Stimulated activated CD8-positive, alpha-beta memory T cell treated with anti-CD3 and anti-CD28 coated beads, Interleukin-12 subunit alpha, Interleukin-12 subunit beta, amount 100 ng/mL, for 24 hours (primary cell): ENCODE data around the gene NADSYN1.

Experiments
- DNase-seq: peaks from one replicate; pipeline ENCODE4 v3.0.0-alpha.2; 2020; ENCODE audit errors: extremely low read depth

The NADSYN1 gene

DNA sequence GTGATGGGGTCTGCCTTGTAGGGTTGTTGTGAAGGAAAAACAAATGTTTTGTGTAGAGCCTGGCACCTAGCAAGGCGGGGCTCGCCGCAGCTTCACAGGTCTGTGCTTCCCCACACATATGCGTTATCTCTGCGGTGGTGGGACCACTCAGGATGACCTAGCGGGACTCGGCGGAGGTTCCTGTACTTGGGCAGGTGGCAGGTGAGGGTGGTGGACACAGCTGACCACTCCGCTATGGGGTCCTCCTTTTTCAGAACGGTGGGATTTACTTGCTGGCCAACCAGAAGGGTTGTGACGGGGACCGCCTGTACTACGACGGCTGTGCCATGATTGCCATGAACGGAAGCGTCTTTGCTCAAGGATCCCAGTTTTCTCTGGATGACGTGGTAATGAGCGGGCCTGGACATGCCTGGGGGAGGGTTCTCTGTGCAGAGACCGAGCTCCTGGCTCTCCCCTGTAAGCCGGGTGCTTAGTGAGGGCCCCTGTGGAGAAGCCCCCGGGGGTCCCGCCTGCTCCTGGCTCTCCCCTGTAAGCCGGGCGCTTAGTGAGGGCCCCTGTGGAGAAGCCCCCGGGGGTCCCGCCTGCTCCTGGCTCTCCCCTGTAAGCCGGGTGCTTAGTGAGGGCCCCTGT lies 21.3 kb downstream of the NADSYN1 start:
- DNase-seq: no peak

DNA sequence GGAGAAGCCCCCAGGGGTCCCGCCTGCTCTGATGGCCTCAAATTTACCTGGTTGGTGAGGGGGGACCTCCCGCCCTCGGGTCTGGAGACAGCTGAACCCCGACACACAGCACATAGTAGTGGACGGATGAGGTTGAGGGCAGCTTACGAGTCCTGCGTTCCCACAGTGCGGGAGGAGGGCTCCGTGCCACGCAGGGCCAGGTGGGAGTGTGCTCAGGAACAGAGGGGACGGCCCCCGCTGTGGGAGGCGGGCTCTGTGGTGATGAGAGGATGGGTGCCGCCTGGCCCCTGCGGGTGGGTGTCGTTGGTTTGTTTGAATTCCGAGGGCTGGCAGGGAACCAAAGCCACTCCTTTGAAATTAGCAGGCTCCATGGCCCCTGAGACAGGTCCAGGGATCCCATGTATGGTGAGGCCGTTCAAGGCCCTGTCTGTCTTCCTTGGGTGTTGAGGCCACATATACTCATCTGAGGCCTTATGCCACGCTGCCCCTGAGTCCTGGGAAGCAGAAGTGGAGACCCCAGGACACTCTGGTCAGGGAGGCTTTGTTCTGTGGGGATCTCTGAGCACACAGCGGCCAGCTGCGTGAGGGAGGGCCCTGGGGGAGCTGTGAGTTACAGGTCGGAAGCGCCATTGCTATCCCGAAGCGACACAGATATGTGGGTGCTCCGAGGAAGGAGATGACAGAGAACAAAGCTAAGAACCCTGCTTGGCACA lies 21.9 kb downstream of the NADSYN1 start:
- no peak for DNase-seq

DNA sequence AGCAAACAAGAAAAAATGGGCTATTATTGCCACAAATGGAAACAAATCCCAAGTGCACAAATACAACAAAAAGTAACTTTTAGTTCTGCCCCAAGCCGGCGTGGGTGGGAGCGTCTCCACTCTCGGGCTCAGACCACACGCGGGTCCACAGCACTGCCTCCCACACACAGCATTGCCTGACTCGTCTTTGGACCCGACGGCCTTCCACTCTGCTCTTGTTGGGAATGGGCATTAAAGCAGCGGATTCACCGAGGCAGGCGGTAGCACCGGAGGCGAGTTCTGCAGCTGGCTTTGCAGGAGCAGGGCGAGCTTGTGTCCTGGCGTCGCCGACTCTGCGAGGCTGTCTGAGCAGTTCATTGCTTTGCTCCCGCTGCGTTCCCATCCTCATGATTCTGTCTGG lies 23.0 kb downstream of the NADSYN1 start:
- DNase-seq: no peak

DNA sequence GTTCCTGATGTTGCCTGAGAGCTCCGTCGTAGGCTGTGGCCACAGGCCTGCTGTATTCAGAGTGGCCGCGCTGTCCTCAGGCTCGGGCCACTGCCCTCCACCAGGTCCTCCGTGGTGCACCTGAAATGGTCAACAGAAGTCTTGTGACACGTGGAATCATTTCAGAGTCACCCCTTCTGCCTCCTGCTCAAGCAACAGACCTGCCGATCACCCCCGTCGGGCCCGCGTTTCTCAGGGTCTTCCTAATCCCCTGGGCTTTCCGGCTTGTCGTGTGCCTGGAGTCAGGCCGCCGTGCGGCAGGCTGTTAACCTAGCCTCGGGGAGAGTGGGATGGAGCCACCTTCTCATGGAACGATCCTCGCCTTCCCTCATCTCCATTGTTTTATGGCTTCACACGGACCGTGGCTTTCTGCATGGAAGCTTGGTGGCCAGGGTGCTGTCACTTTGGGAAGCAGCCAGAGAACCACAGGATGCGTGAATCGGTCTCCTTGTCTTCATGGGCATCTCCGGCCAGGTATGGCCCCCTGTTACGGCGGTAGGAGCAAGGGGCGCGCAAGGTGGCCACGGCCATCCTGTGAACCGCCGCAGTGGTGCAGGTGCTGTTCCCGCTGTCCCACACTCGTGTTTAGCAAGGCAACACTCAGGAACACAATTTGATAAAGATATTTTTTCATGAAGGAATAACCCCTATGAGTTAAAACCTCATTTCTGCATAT lies 24.1 kb downstream of the NADSYN1 start:
- no peak for DNase-seq

DNA sequence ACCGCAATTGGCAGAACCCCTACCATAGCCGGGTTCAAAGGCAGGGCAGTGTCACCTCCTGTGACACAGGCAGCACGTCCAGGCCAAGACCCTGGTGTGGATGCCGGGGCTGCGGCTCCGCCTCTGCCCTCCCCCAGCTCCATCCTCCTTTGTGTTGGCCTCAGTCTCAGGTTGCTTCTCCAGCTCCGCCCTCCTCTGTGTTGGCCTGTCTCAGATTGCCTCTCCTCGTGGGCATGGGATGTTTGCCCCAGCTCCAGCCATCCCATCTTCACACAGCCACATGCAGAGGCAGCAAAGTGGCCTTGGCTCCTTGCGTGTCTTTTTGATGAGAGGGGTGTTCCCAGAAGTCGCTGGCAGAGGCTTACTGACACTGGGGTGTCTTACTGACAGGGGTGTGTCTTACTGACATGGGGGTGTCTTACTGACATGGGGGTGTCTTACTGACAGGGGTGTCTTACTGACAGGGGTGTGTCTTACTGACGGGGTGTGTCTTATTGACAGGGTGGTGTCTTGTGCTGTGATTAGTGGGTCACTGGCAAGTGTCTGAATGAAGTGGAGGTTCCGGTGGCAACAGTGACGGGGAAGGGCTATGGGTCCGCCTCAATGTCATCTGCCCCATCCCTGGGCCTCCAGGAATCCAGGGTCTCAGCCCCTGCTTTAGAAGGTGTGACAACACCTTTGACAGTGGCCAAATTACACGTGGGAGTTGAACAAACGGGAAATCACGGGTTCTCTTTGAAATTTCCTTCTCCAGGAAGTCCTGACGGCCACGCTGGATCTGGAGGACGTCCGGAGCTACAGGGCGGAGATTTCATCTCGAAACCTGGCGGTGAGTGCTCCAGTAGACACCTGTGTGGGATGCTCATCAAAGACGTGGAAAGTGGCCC lies 24.9 kb downstream of the NADSYN1 start:
- DNase-seq: no peak

DNA sequence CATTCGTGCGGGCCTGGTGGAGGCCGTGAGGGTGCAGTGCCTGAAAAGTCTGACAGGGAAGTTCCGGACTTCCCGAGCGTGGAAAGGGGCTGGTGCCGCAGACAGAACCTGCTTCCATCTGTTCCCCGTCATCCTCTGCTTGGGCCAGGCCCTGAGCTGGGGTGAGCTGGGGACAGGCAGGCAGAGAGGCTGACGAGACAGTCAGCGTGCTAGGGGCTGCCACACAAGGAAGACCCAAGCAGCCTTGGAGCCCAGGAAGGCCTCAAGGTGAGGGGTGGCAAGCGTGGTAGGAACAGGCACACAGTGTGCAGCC lies 25.5 kb downstream of the NADSYN1 start:
- no peak for DNase-seq

DNA sequence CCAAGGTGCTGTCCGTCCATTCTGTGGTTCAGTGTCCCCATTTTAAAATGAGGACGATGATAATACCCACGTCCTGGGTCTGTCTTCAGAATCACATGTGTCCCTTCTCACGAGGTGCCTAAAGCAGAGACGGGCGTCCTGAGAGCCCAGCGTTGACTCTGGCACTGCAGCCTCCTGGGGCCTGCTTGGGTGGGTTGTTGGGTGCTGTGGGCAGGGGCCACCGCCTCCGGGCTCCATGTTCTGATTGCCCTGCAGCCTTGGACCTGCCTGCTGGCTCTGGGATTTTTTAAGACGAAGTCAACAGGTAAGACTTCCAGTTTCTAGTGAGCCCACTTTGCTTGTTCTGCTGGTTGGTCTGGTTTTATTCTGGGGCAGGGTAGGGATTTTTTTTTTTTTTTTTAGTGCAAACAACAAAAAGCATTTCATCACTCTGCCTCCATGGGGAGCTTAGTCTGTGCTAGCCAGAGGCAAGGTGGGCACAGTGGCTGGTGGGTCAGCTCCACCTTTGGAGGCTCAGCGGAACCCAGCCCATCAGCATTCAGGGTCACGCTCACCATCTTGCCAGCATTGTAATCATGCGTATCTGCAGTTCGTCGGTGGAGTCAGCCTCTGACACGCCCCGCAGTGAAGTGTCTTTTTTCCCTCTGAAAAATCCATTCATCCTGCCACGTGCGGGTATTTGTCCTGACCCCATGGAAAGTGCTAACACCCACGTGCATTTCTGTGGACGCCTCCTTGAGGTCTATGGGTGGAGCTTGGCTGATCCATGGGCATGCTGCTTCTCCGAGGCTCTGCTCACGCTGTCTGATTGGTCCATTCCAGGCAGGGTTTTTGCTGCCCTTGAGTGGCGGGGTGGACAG lies 28.3 kb downstream of the NADSYN1 start:
- no peak for DNase-seq

DNA sequence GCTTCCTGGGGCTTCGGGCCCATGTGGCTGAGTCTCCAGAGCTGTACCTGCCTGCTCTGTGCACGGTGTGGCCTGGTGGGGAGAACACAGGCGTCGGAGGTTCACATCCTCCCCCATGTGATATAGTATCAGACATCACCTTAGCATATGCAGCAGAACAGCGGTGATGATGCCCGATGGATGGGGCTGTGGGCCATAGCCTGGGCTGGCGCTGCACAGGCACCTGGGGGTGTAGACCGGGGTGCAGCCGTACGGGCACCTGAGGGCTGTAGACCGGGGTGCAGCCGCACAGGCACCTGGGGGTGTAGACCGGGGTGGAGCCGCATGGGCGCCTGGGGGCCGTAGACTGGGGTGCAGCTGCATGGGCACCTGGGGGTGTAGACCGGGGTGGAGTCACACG lies 29.2 kb downstream of the NADSYN1 start:
- no peak for DNase-seq

DNA sequence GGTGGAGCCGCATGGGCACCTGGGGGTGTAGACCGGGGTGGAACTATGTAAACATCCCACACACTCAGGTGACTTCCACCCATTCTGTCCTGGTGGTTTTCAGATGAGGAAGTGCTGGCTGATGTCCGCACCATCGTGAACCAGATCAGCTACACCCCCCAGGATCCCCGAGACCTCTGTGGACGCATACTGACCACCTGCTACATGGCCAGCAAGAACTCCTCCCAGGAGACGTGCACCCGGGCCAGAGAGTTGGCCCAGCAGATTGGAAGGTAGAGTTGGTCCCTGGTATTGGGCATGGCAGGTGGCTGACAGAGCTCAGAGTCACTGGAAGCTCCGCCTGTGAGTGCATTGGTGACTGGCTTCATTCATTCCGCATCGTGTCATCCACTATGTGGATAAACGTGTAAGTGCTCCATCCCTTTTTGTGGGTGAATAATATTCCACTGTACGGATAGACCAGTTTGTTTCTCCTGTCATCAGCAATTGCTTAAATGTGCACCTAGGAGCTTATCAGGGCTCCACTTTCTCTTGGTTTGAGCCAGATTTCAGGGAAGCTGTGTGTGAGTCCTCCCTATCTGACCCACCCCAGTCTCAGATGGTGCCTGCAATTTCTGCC lies 29.9 kb downstream of the NADSYN1 start:
- DNase-seq: no peak

DNA sequence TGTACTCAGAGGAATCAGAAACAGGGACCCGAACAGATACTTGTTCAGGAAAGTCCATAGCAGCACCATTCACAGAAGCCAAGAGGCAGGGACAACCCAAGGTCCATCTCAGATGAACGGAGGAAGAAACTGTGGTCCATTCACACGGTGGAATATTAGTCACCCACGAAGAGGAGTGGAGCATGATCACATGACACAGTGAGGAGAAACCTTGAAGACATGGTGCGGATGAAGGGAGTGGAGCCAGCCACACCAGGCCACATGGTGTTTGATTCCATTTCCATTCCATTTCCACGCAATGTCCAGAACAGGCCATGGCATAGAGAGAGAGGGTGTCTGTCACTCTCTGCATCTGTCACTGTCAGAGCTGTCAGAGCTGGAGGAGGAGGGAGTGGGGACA lies 30.7 kb downstream of the NADSYN1 start:
- DNase-seq: no peak

DNA sequence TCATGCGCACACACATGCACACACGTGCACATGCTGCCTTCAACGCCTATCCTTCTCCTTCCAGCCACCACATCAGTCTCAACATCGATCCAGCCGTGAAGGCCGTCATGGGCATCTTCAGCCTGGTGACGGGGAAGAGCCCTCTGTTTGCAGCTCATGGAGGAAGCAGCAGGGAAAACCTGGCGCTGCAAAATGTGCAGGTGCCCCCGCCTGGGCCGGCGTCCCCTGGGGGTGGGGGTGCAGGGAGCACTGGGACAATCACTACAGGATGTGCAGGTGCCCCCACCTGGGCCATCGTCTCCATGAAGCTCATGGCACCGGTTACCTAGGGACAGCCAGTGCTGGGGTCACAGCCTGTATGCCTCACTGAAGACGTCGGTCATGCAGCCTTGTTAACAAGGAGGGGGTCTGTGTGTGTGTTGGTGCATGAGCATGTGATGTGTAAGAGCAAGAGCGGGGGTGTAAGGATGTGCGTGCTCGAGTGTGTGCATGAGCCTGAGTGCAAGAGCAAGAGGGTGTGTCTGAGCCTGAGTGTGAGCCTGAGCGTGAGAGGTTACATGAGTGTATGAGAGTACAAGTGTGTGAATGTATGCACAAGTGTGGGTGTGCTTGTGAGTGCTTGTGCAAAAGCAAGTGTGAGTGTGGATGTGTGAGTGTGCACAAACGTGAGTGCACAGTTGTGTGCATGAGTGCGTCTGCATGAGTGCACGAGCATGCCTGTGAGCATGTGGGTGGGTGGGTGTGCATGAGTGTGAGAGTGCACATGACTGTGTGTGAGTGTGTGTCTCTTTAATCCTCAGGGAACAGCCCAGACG lies 31.5 kb downstream of the NADSYN1 start:
- DNase-seq: no peak

DNA sequence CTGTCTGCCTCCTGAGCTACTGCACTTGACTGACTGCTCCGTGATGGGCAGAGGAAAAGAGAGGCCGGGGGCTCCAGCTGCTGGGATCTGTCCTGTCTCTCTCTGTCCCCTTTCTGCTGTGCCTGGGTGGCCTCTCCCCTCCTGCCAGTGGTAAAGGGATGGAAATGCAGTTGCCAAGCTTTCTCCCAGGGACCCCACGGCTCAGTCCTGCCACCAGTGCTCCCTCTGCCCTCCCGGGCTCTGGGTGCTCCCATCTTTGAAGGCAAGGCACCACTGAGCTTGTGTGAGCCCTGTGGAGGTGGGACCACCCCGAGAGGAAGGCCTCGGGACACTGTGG lies 32.0 kb downstream of the NADSYN1 start:
- no peak for DNase-seq

DNA sequence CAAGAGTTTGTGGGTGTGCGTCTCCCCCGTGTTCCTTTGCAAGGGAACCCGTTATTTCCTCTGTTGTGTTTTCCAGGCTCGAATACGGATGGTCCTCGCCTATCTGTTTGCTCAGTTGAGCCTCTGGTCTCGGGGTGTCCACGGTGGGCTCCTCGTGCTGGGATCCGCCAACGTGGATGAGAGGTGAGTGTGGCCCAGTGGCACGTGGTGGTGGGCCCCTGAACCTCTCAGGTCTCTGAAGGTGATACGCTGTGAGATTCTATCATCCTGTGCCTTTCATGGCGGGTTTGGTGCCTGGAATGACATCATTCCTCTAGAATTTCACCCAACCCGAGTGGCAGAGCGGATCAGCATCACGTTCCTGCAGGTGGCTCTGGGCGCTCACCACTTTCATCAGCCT lies 32.5 kb downstream of the NADSYN1 start:
- no peak for DNase-seq

DNA sequence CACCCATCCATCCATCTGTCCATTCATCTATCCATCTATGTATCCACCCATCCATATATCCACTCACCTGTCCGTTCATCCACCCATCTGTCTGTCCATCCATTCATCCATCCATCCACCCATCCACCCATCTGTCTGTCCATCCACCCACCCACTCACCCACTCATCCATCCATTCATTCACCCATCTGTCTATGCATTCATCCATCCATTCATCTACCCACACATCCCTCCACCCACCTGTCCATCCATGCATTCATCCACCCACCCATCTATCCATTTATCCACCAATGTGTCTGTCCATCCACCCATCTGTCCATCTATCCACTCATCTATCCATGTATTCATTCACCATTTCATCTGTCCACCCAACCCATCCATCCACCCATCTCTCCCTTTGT lies 33.3 kb downstream of the NADSYN1 start:
- DNase-seq: no peak

DNA sequence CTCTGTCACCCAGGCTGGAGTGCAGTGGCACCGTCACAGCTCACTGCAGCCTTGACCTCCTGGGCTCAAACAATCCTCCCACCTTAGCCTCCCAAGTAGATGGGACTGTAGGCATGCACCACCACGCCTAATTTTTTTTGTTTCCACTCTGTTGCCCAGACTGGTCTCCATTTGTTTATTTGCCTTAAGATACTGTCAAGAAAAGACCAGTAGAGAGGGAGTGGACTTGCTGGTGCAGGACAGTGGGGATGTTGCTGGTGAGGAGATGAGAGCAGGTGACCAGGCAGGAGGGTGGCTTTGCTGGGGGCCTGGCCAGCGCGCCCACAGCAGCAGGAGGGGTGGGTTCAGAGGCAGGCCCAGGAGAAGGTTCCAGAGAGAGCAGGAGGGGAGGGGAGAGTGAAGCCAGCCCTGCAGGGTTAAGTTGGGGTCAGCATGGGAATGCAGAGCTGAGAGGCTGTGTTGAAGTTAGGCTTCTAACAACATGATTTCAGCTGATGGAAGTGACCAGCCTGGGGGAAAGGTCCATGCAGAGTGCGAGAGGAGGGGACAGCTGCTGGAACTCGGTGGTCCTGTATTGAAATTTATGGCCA lies 35.8 kb downstream of the NADSYN1 start:
- no peak for DNase-seq

DNA sequence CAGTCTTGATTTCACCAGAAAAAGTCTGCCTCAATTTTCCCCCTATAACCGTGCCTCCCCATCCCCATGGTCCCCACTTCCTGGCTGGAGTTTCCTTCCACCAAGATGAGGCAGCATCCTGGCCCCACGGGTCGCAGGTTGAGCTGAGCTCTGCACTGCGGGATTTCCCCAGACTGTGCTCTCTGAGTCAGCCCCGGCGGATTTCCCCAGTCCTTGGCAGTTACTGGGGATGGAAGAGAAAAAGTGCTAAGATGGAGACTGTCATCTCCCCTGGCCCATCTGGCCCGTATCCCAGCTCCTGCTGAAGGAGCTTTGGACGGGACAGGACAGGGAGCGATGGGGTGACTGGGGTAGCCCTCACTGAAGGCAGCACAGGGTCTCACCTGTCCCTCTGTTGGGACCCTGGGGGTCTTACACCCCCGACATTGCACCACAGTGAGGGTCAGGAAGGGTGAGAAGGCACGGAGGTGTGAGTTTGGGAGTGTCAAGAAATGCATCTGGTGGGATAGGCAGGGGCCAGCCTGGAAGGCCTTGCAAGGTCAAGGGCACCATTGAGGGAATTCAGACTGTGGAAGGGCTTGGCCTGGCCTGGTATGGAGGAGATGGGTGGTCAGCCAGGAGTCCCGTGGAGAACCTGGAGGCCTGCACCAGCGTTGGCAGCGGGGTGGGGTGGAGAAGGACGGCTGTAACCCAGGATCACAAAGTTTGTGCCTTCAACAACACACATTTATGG lies 36.5 kb downstream of the NADSYN1 start:
- DNase-seq: peak; percentile 22

DNA sequence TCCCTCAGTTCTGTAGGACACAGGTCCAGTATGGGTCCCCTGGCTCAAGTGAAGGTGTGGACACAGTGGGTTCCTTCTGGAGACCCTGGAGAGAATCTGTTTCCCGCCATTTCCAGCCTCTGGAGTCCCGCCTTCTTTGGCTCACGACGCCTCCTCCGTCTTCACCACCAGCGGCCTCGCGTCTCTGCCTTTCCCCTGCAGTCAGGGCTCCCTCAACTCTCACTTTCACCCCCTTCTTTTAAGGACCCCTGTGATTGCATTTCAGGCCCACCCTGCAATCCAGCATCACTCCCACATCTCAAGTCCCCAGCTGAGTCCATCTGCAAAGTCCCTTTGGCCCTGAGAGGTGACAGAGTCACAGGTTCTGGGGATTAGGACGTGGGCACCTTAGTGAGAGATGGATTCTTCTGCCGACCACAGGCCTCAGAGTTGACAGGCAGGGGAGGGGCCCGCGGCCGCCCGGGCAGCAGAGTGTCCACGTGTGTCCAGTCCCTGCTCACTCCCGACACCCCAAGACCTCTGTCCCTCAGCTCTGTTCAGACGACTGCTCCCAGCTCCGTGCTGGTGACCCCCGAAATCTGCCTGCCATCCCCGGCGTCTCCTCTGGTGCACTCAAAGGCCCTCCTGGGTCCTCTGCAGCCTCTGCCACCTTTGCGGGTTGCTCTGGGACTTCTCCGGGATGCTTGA lies 37.2 kb downstream of the NADSYN1 start:
- no peak for DNase-seq

DNA sequence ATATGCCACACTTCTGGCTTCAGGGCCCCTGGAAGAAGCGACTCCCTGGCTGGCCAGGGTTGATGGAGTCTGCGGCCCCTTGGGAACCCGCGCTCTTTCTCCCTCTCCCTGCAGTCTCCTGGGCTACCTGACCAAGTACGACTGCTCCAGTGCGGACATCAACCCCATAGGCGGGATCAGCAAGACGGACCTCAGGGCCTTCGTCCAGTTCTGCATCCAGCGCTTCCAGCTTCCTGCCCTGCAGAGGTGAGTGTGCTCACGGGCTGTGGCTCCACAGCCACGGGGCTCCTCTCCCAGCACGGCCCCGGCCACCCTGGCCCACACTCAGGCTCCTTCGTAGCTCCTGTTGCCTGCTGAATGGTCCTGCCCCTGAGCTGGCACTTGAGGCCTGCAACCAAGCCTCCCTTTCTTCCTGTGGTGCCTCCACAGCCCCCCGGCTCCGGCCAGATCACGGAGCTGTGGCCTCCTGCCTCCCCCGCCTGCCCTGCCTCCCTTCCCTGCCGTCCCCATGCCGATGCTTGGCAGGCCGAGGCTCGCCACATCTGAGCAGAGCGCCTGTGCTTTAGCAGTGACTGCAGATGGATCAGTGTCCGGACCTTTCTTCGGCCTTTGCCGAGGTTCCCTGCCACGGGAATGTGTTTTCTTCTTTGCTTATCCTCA lies 37.9 kb downstream of the NADSYN1 start:
- no peak for DNase-seq
